HuH-7 (cell line): ENCODE data around the gene NEK10.

Source experiments
- DNase-seq: peaks from one replicate; pipeline ENCODE4 v3.0.0; 2011; ENCODE audit warnings: low spot score

NEK10 gene

GRCh38 chr3:27176256-27176655 is 192.9 kb downstream of the NEK10 start:
- DNase-seq, result no peak

- DNase-seq, result no peak
Observed at GRCh38 chr3:27174530-27174929, 194.7 kb downstream of the NEK10 start.

DNA sequence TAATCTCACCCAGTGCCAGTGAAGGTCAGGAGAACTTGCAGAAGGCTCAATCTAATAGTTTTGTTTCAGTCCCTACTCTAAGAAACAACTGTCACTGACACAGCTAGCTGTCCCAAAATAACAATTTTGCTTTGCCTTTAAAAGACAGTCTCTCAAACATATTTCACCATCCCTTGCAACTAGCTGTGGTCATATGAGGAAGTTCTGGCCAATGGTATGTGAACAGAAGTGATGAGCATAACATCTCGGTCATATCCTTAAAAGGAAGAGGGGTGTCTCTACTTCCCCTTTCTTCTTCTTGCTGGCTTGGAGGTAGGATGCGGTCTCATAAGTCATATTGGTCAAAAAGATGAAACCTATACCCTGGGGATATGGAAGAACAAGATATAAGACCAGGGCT is 198.1 kb downstream of the NEK10 start:
- DNase-seq, result no peak

- DNase-seq, result no peak
Observed at GRCh38 chr3:27166888-27167287, 202.3 kb downstream of the NEK10 start.

- no peak for DNase-seq
Observed at GRCh38 chr3:27165321-27165721, 203.9 kb downstream of the NEK10 start.

DNA sequence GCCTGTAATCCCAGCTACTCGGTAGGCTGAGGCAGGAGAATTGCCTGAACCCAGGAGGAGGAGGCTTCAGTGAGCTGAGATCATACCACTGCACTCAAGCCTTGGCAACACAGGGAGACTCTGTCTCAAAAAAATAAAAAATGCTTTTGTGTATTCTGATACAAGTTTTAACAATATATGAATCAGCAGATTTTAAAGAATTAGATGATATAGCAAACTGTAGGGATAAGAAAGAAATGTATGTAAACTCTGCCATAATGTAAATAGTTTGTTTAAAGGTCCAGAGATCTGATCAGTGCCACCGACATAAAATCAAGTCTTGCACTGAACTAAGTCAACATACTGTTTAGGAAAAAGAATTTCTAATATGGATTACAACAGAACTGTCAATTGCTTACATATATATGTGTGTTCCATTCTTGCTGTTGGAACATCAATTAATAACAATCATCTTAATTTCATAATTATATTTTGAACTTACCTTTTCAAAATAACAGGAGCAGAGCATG is 208.3 kb downstream of the NEK10 start:
- DNase-seq, result no peak

- no peak for DNase-seq
Observed at GRCh38 chr3:27160146-27160545, 209.0 kb downstream of the NEK10 start.

GRCh38 chr3:27147215-27147614 is 222.0 kb downstream of the NEK10 start:
- DNase-seq, result no peak

GRCh38 chr3:27146786-27147185 is 222.4 kb downstream of the NEK10 start:
- no peak for DNase-seq

GRCh38 chr3:27145719-27146118 is 223.5 kb downstream of the NEK10 start:
- no peak for DNase-seq

DNA sequence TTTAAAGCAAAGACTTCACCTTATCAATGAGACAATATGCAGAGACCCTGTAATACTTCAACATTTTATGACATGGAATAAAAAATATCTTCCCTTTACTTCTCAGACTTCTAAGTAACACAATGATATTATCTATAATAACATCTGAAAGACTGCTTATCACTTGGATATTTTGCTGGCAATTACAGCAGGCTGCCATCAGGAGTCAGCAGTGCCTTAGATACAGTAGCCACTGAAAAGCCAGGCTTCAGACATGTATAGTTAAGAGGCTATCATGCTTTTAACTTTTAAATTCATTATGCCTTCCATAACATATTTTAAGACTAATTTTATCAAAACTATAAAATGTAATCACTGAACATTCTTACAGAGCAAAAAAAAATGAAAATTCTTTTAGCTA is 227.5 kb downstream of the NEK10 start:
- DNase-seq, result no peak

DNA sequence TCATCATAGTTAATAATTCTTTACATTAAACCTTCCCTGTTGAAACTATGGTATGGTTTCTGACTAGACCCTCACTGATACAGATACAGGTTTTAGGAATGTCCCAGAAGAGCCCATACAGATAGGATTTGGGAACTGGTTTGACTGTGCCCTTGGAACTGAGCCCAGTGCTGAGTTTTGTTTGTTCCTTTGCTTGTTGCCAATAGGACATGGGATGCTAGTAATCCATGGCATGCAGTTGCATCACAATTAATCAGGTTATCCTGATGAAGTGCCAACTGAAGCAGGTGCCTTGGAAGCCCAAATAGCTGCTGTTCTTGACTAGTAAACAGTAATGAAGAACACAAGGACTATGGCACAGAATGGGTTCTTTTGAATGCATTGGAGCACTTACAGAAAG is 230.6 kb downstream of the NEK10 start:
- no peak for DNase-seq

DNA sequence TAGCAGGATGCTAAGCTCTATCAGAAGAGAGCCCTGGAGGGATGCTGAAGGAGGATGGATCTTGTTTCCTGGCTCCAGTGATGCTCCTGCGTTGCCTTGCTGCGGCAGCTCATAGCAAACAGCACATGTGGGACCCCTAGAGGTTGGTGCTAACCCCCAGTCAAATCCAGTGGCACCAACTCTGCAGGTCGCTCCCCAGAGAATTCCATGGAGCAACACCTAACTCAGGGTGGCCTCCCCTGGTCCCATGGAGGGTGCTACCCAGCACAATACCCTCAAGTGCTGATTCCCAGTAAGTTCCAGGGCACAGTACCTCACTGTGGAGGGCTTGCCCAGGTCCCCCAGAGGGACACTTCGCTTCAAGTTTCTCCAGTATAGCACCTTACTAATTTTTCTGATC is 231.2 kb downstream of the NEK10 start:
- DNase-seq, result no peak

- DNase-seq, result peak; percentile 79
Observed at GRCh38 chr3:27134171-27134796, 234.9 kb downstream of the NEK10 start.

- DNase-seq, result no peak
Observed at GRCh38 chr3:27133060-27133459, 236.1 kb downstream of the NEK10 start.

- no peak for DNase-seq
Observed at GRCh38 chr3:27130796-27131195, 238.4 kb downstream of the NEK10 start.

GRCh38 chr3:27127879-27128278 is 241.3 kb downstream of the NEK10 start:
- DNase-seq, result no peak

- no peak for DNase-seq
Observed at GRCh38 chr3:27127195-27127594, 242.0 kb downstream of the NEK10 start.

DNA sequence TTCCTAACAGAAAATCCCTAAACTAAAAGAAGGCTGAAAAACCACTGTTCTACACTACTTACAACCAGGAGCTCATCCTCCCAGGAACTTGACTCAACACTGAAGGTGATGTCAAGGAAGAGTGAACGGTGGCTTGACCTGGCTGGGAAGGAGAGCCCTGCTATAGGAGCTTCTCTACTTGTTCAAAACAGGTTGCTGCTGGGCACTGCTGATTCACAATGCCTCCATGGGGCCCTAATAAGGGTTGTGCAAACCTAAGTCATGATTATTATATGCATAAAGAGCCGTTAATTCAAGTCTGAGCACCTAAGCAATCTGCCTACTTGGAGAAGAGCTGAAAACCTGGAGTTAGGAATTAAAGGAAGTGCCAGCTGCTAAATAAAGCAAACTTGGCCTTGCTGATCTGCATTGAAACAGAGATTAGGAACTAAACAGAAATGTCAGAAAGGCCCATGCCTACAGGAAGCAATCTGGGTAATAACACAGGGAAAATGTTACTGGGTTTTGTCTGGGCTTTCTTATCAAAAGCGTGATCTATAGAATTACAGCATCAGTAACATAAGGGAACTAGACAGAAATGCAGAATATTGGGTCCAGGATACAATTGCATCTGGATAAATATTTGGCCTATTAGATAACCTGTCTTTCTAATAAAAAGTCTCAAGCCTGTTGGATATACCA is 243.2 kb downstream of the NEK10 start:
- DNase-seq, result no peak

- no peak for DNase-seq
Observed at GRCh38 chr3:27119639-27120038, 249.5 kb downstream of the NEK10 start.

DNA sequence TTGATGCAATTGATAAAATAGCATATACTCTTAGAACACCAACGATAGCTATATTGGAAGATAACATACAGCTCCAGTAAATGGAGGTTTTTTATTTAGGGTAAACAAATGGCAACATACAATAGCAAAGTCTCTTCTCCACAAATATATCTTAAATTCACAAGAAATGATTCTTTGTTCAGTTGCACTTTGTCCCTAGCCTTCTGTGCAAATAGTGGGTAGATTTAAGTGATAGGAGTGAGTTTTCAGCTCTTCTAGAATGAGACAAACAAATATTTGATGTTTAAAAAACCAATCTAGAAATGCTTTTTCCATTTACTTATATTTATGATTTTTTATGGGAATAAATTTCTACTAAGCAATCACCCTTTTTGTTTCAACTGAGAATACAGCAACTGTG is 253.8 kb downstream of the NEK10 start:
- DNase-seq, result no peak

DNA sequence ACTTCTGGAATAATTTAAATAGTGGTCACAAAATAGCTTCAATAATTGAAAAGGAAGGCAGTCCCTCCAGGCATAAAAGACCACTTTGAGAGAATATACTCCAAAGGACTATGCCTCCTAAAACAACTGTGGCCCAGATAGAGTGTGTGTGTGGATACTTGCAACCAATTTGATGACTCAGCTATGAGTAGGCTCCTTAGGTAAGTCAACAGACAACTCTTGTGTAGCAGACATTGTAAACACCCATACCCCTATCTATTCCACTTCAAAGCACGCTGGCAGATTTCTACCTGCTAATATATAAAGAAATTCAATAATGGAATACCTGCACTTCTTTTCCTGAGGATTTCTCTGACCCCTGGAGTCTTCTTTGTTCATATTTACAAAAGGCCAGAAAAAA is 254.5 kb downstream of the NEK10 start:
- no peak for DNase-seq

DNA sequence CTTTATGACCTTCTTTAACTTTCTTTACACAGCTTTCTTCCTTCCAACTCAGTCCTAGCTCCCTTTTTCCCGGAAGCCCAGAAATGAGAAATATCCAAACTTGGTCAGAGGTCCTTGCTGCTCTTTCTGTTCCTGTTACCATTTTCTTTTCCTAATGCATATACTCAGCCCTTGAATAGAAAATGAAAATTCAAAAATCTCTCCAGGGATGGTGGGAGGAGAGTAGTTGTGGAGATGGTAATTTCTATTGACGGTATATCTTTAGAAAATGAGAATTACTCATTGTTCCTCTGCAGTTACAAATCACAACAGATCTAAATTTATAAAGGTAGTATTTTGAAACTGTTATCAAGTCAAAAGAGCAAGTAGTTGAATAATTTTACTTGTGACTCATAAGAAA is 255.1 kb downstream of the NEK10 start:
- DNase-seq, result no peak

DNA sequence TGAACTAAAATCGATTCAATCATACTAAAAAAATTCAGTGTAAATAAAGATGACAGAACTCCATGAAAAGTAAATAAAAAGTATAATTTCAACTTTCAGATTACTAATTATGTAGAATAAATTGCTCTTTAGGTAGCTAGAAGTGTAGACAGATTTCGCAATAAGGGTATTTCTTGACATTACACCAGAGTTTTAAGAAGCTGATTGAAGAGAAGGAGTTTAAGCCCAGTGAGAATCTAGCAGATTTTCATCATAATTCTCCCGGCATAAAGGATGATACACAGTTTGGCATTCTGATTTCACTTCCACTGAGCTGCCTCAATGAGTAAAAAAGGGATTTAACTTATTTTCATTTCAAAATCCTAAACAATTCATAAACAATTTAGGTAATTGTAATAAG is 259.2 kb downstream of the NEK10 start:
- no peak for DNase-seq
